Measurements from ENCODE around the gene NEURL1.

Gene NEURL1

DNA sequence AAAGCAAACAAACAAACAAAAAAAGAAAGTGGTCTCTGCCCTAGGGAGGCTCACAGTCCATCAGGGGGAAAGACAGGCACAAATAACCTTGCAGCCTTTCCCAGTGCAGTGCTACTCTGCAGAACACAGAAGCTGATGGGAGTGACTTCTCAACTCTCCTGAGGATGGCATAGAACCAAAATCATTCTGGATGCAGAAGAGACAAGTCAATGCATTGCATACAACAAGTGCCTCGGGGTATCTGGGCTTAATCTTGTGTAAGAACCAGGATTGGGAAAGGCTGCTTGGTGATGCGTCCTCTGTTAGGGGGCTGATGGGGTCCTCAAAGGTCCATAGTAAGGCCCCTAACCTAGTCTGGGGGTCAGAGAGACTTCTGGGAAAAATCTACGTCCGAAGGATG is 68.9 kb downstream of the NEURL1 start:
- no peak for DNase-seq (ENCODE audit: low read depth in 3 of 3, low spot score in 1 of 3)

DNA sequence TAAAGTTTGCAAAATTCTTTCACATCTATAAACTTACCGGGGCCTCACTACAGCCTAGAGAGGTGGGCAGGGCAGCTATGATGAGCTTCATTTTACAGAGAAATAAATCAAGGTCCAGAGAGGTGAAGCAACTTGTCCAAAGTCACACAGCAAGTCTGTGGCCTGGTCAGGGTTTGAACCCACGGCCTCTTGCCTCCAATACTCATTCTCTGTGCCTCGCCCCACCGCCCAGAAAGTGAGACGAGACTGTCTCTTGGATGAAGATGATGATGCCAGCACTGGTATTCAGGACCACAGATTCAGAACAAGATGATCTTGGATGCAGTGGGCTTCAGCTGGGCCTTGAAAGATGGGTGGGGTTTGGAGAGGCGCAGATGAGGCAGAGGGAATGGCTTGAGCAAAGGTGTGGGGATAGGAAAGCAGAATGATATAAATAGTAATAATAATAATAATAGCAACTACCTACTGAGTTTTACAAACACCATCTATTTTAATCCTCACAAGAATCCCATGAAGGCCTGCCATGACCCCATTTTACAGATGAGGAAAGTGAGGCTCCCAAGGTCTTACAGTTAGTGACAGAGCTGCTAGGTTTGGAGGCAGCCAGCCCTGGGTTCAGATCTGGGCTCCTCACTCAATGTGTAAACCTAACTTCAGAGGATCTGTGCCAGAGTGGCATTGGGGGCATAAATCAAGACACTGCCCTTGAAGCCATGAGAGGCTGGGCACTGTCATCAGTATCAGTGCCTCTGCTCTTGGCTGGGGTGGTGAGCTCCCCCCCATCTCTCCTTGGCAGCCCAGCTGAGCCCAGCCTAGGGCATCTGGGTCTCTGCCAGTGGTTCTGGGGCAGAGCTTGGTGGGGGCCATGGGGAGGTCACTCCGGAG is 70.0 kb downstream of the NEURL1 start:
- no peak for DNase-seq (ENCODE audit: low read depth in 3 of 3, low spot score in 1 of 3)

- no peak for DNase-seq (ENCODE audit: low read depth in 3 of 3, low spot score in 1 of 3)
Observed at GRCh38 chr10:103564116-103564501, 70.6 kb downstream of the NEURL1 start.

GRCh38 chr10:103564776-103565520 is 71.4 kb downstream of the NEURL1 start:
- peak in 1 of 3 donors; percentile 21 for DNase-seq (ENCODE audit: low read depth in 3 of 3, low spot score in 1 of 3)

DNA sequence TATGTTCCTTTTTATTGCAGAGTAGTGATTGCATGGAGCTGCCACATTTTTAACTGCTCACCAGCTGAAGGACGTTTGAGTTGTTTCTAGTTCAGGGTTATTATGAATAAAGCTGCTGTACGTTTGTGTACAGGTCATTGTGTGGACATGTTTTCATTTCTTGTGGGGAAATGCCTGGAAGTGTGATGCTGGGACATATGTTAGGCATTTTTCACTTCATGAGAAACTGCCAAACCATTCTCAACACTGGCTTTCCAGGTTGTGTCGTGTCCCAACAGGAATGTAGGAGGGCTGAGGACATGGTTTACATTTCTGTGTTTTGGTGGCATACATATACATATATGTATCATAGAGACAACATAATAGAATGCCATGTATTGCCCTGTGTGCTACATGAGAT is 73.0 kb downstream of the NEURL1 start:
- no peak for DNase-seq (ENCODE audit: low read depth in 3 of 3, low spot score in 1 of 3)

DNA sequence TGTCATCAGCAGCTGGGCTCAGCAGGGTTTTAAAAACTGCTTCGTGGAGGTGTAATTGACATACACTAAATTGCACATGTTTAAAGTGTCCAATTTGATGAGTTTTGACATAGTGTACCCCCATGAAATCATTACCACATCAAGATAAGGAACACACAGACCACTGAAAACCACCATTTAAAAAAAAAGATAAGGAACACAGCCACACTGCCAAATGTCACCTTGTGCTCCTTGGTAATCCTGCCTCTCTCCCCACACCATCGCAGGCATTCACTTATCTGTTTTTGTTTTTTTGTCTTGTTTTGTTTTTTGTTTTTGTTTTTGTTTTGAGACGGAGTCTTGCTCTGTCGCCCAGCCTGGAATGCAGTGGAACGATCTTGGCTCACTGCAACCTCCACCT is 75.0 kb downstream of the NEURL1 start:
- DNase-seq (ENCODE audit: low read depth in 3 of 3, low spot score in 1 of 3), result no peak

DNA sequence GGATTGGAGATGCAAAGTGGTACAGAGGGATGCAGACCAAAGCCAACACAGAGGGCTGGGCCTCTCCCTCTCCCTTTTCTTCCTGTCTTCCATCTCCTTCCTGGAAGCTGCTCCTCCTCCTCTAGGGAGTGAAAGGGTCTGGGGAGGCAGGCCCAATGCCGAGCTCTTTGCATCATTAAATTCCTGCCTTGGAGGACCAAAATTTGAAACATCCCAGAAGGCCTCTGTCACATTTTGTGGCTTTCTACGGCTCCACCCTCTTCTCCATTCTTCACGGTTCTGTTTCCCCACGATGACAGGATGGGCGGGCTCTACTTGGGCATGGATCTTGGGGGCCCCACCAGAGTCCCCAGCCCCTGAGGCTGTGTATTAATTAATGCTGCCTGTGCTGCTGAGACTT is 76.4 kb downstream of the NEURL1 start:
- no peak for DNase-seq (ENCODE audit: low read depth in 3 of 3, low spot score in 1 of 3)

DNA sequence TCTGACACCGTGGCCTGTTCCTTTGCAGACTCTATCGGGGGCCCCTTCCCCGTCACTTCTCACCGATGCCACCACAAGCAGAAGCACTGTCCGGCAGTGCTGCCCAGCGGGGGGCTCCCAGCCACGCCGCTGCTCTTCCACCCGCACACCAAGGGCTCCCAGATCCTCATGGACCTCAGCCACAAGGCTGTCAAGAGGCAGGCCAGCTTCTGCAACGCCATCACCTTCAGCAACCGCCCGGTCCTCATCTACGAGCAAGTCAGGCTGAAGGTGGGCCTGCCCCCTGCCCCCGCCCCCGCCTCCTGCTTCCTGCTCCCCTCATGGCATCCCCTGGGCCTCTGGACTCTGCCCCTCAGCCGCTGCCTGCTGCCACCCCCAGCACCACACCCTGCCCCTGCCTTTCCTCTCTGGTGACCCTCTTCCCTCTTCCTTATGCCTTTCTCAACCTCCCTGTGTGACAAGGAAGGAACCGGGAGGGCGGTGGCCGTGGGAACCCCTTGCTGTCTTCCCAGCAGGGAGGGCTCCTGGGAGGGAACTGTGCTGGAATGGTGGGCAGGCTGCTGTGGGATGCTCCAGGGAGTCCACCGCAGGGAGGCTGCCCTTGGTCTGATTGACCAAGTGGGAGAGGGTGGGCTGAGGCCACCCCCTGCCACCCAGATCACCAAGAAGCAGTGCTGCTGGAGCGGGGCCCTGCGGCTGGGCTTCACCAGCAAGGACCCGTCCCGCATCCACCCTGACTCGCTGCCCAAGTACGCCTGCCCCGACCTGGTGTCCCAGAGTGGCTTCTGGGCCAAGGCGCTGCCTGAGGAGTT is 77.5 kb downstream of the NEURL1 start:
- DNase-seq (ENCODE audit: low read depth in 3 of 3, low spot score in 1 of 3), result no peak

DNA sequence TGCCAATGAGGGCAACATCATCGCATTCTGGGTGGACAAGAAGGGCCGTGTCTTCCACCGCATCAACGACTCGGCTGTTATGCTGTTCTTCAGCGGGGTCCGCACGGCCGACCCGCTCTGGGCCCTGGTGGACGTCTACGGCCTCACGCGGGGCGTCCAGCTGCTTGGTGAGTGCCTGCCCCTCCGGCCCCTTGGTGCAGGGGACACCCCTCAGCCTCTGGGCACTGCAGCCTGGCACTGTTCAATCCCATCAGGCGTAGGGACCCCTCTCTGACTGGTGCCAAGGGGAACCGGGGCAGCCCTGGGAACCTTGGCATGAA is 78.1 kb downstream of the NEURL1 start:
- DNase-seq (ENCODE audit: low read depth in 3 of 3, low spot score in 1 of 3), result no peak

DNA sequence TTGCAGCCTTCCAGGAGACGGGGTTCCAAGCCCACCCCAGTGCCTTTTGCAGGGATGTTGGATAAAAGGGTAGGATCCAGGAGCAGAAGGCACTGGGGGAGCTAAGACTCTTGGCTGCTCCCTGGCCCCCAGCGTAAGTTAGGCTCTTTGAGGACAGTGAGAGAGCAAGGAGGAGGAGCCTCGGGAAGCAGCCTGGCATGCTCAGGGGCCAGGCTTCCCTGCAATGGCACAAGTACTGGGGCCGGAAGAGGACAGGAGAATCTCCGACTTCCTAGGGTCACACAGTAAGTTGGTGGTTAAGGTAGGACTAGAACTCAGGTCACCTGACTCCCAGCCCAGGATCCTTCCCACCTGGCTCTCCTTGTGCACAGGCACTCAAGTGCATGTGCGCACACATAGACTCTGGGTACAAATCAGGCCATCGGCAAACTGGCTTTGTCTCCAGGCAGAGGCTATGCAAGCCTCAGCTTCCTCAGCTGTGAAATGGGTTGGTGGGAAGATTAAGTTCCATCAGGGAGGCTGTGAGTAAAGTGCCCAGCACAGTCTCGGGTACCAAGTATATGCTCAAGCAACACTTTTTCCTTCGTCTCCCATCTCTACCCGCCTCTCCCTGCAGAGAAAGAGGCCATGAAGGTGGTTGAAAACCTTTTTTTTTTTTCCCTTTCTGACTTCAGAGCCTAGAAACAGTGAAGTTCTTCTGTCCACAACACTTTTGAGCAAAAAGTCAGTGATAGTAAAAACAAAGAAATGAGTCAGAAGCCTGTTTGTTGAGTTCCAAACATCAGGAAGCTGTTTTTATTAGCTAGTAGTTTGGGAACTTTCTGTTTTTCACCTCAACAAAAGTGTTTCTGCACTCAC is 79.1 kb downstream of the NEURL1 start:
- DNase-seq (ENCODE audit: low read depth in 3 of 3, low spot score in 1 of 3), result no peak

GRCh38 chr10:103573205-103573487 is 79.6 kb downstream of the NEURL1 start:
- no peak for DNase-seq (ENCODE audit: low read depth in 3 of 3, low spot score in 1 of 3)

DNA sequence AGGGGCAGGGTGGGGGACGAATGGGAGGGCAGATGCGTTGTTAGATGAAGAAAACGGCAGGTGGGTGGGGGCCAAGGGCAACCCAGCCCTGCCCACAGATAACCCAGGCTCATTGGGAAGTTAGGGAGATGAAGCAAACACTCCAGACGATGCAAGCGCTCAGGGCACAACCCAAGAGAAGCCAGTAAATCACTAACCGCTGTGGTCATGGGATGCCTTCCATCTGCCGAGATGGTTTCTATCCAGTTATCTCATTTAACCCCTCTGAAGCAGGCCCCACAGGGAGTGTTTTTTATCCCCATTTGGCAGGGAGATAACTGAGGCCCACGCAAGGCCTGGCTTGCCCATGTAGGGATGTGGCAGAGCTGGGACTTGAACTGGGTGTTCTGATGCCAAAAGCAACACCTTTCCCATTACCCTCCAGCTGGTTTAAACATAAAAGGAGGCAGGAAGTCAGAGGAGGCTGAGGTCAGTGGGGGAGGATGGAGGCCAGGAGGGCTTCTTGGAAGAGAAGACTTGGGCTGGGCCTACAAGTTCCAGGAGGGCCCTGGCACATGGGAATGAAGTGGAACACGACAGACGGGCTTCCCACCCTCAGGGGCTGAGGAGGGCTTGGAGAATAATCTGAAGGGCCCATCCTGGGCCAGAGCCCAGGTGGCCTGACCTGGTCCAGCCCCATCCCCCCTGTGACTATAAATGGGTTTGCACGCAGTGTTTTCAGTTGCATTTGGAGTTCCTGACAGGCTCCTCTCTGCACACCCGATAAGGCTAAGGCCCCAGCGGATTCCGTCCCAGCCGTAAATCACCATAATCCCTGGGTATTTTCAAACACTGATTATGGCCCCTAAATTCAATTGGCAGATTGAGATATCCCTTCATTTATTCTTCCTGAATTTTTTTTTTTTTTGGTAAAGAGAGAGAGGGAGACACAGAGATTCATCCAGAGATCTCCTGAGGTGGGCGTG is 80.9 kb downstream of the NEURL1 start:
- no peak for DNase-seq (ENCODE audit: low read depth in 3 of 3, low spot score in 1 of 3)

- no peak for DNase-seq (ENCODE audit: low read depth in 3 of 3, low spot score in 1 of 3)
Observed at GRCh38 chr10:103575416-103576075, 82.0 kb downstream of the NEURL1 start.

DNA sequence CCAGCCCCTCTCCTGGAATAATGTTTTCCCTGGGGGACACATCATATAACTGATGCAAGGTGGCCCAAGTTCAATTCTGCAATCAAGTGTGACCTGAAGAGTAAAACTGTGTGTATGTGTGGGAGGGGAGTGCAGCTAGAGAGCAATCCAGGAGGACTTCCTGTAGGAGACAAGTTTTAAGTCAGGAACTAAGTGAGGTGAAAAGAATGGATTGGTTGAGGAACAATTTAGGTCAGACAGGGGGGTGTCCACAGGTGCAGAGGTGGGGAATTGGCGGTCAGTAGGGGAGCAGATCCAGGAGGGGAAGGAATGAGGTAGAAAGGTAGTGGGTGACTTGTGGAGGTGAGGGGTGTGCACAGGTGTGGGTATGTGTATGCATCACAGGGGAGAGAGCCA is 82.6 kb downstream of the NEURL1 start:
- DNase-seq (ENCODE audit: low read depth in 3 of 3, low spot score in 1 of 3), result no peak

DNA sequence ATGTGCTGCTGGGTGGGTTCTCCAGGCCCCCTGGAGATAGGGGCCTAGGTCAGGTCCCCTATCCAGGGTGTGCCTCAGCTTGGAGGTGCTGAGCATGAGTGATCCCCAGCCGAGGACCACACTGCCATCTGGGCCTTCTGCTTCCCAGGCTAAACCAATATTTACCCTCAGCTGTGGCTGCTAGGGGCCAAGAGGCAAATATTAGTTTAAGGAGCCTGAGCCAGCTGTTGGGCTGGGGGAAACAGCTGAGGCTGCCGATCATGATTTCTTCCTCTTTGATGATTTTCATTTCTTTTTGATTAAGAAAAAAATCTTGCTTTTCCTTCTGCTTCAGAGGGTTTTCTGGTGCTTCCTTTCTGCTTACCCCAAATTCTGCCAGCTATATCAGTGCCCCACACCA is 83.4 kb downstream of the NEURL1 start:
- DNase-seq (ENCODE audit: low read depth in 3 of 3, low spot score in 1 of 3), result no peak

DNA sequence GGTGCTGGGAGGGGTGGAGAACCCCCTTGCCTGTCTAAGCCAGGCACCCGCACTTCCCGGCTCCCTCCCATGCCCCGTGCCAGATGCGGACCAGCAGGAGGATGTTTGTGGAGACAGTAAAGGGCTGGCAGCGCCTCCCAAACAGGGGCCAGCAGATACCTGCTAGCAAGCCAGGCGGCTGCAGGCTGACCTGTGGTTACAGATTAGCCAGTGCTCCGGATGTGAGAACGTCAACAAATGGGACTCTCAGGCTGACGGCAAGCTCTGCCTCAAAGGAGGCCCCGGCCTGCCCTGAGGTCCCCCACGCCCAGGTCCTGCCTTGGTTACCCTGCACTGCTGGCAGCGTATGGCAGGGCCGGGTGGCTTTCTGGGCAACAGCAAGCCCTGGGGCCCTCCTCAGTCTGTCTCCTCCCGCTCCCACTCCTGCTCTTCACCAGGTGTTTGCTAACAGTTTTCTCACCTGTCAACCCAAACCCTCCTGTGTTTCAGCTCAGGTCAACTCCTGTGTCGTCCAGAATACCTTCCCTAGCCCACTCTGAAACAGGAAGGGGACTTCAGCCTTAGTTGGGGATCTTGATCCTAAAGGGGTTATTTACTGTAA is 85.4 kb downstream of the NEURL1 start:
- no peak for DNase-seq (ENCODE audit: low read depth in 3 of 3, low spot score in 1 of 3)

DNA sequence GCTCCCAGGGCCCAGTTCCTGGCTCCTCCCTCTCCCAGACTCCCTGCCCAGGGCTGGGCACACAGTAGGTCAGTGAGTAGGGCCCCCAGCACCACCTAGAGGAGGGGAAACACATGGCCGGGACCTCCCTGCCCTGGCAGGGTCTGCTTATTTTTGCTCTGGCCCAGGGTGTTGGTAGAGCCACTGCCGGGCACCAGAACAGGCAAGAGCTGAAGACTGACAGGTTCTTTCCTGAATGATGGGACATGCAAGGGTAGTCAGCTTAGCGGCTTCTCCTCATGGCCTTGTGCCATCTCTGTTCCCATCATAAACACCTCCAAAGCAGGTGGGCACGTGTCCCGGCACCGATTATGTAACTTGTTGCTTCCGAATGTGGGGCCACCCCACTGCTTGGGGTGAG is 86.5 kb downstream of the NEURL1 start:
- no peak for DNase-seq (ENCODE audit: low read depth in 3 of 3, low spot score in 1 of 3)

GRCh38 chr10:103580430-103580829 is 86.9 kb downstream of the NEURL1 start:
- DNase-seq (ENCODE audit: low read depth in 3 of 3, low spot score in 1 of 3), result no peak

DNA sequence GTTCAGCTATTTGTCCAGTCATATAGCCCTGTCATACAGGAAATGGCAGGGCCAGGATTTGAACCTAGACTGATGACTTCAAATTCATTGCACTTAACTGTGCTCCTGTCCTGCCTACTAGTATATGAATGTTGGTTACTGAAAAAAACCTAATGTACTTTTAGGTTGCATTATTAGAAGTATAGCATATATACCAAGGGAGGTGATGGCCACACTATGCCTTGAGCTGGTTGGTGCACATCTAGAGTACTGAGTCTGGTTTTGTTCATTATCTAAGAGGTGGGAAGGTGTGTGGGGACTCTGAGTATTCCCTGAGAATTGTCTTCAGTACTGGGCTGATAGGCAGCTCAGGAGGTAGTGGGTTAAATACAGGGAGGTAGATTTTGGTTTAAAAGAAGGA is 88.0 kb downstream of the NEURL1 start:
- DNase-seq (ENCODE audit: low read depth in 3 of 3, low spot score in 1 of 3), result no peak

All from stimulated activated CD4-positive, alpha-beta T cell treated with anti-CD3 and anti-CD28 coated beads, TNF-alpha, amount 100 ng/mL, for 1 hour (primary cell).